GDM1 (cell line): ENCODE measurements around the gene PVALEF.
A peak's percentile ranks its signal among the peaks of the same experiment; 100 is the strongest.
"Not testable (repeated sequence)": the region's sequence is repeated elsewhere in the genome, so short reads cannot be mapped to it uniquely, and the experiment has no call there.

Experiments
- DNase-seq: peaks from one replicate; lab custom pipeline; 2025; lab: John Stamatoyannopoulos, UW

The PVALEF gene

DNA sequence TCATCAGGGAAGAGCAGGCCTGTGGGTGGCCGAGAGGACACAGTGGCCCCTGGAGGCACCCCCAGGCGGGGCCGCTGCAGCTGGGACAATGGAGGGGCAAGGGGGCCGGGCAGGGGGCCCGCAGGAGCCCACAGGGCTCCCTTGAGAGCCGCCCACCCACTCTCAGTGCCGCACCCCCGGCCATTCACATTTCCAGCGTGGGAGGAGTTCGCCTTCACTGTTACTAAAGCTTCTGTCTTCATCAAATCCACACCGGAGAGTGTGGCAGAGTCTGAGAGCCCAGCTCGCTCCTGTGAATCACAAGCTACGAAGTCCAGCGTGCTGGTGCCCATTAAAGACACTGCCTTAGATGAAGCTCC, 20.9 kb upstream of the PVALEF start:
- DNase-seq = no peak

DNA sequence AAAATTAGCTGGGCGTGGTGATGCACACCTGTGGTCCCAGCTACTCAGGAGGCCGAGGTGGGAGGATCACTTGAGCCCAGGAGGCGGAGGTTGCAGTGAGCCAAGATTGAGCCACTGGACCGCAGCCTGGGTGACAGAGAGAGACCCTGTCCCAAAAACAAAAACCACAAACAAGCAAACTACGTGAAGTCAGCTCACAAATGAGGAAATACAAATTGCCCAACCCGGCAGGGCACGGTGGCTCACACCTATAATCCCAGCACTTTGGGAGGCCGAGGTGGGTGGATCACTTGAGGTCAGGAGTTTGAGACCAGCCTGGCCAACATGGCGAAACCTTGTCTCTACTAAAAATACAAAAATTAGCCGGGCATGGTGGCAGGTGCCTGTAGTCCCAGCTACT, 19.1 kb upstream of the PVALEF start:
- not testable (repeated sequence) for DNase-seq

DNA sequence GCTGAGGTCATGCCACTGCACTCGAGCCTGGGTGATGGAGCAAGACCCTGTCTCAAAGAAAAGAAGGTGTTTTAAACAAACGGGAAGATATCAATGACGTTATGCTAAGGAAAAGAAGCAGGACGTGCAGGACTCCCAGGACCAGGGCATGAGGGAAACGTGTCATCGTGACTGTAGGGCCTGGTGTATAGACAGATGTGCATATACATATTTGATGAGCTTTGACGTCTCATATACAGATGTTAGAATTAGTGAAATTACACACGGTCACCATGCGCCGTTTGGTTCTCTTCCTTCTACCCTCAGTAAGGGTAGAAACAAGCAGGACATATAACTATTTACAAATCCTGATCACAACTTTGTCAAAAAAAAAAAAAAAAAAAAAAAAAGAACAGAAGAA, 17.6 kb upstream of the PVALEF start:
- no peak for DNase-seq

DNA sequence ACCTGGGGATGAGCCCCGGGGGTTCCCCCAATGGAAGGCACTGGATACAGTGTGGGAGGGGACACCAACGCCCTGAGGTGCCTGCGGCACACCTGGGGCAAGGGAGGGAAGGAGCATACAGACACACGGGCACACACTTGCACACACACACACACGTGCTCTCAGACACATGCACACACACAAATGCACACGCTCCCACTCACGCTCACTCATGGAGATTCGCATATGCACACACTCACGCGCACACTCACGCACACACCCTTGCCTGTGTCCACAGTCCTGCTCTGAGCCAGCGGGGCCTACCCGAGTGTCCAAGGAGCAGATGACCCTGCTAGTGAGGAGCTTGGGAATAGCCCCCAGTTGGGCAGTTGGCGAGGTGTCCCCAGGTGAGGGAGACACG, 16.7 kb upstream of the PVALEF start:
- DNase-seq = no peak

DNA sequence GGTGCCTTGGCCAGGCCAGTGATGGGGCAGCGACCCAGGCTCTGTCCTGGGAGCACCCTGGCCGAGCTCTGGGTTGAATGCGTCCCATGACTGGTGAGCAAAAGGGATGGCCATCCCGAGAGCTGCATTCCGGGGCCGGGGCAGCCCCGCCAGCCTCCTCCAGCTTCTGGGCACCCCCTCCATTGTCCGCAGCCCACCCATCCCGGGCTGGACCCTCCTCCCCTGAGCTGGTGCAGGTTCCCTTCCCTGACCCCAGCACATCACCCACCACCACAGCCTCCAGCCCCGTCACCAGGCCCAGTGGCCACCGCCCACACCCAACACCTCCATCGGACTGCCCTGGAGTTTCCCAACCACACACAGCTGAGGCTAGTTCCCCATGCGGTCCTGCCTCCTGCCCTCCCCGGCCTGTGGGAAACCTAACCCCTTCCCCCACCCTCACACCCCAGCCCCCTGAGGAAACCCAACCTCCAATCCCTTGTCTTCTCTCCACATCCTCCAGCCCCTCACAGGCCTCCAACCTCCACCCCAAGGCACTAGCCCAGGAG, 16.2 kb upstream of the PVALEF start:
- no peak for DNase-seq

DNA sequence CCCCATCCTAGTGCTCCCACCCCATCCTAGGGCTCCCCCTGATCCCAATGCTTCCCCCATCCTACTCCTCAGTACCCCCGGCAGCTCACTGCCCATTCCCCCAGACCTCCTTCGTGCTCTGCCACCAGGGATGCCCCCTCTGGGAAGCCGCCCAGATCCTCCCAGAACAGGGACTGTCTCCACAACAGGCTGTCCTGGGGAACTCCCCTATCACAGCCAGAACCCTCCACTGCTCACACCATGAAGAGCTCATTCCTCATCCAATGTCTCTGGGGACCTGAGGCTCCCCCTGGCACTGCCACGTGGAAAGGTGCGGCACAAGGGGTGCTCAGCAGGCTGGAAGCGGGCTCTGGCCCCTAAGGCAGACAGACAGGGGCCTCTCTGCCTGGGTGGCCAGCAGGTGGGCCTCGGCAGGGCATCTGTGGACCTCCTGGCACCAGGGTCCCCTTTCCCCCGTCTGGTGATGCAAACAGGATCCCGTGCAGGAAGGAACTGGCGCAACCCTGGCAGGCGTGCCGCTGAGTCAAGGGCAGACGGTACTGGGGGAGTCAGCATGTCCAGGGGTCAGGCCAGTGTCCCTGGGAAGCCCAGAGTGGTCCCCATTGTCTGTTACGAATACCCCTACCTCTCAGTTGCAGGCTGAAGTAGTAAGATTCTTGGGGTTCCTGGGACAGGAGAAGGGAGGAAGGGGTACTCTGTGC, 14.8 kb upstream of the PVALEF start:
- DNase-seq = no peak

DNA sequence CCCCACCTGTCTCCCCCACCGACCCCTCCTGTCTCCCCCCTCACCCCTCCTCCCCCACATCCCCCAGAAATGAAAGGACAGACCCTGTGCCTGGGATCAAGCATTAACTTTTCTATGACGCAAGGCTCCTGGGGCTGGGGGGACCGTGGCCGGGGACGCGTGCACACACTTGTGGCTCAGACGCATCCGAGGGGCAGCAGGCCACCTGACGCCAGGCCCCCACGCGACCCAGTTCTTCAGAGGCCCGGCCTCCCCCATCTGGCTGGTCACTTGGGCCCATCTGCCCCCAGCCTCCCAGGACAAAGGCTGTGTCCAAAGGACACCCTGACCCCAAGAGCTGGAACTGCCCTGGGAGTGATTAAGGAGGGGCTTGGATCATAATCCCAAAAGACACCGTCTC, 14.0 kb upstream of the PVALEF start:
- DNase-seq = no peak

DNA sequence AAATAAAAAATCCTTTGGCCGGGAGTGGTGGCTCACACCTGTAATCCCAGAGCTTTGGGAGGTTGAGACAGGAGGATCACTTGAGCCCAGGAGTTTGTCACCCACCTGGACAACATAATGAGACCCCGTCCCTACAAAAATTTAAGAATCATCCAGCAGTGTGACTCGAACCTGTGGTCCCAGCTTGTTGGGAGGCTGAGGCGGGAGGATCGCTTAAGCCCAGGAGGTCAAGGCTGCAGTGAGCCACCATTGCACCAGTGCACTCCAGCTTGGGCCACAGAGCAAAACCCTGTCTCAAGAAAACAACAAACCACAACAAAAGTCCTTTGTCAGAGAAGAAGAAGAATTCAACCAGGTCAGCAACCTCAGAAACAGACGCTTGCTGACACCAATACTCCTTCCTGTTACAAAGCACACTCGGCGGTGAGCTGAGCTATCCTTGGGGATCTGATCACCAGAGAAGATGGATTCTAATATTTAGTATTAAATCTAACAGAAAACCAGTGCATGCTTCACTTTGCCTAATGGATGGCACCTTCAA, 12.9 kb upstream of the PVALEF start:
- no peak for DNase-seq

DNA sequence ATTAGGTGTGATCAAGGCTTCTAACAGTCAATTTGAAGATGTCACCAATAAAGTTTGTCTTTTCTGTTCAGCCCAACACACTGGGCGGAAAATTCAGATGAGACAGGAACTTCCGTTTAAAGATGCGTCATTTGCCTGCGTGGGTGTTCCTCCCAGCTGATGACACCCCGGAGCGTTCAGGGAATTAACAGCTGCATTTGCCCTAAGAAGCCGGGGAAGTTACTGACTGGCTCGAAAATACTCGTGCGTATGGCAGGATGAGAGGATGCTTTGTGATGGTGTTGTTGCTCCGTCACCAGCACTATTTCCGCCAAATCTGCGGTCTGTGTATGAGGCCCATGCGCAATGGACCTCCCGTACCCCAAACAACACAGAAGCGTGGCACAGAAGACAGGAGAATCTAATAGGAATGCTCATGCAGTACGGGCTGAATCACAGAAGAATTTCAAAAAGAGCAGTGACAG, 11.9 kb upstream of the PVALEF start:
- DNase-seq = no peak

DNA sequence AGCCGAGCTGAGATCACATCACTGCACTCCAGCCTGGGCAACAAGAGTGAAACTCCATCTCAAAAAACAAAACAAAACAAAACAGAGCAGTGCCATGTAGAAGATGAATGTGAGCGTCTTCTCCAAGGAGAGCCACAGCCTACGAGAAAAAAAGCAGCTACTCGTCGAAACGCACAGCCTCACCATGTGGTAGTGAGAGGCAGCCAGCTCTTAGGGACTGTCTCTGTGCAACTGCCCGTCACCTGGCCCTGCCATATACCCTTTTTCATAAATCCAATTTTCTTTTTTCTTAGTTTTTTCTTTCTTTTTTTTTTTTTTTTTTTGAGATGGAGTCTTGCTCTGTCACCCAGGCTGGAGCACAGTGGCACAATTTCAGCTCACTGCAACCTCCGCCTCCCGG, 11.3 kb upstream of the PVALEF start:
- DNase-seq = not testable (repeated sequence)

DNA sequence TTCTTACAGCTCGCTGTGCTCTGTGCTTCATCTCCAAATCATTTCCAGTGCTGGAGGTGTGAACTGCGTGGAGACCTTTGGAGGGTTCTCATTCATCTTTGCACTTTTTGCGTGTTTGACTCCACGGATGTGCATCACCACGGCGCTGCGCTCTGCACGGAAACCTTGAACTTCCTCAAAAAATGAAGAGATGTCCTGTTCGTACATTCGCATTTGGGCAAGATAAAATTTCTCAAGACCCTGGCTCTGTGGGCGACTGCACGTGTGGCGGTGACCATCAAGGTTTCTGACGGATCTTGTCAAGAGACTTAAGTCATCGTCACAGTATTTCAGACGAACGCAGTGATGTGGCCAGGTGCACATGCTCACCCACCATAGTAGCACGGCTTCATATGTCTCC, 10.3 kb upstream of the PVALEF start:
- DNase-seq = no peak

DNA sequence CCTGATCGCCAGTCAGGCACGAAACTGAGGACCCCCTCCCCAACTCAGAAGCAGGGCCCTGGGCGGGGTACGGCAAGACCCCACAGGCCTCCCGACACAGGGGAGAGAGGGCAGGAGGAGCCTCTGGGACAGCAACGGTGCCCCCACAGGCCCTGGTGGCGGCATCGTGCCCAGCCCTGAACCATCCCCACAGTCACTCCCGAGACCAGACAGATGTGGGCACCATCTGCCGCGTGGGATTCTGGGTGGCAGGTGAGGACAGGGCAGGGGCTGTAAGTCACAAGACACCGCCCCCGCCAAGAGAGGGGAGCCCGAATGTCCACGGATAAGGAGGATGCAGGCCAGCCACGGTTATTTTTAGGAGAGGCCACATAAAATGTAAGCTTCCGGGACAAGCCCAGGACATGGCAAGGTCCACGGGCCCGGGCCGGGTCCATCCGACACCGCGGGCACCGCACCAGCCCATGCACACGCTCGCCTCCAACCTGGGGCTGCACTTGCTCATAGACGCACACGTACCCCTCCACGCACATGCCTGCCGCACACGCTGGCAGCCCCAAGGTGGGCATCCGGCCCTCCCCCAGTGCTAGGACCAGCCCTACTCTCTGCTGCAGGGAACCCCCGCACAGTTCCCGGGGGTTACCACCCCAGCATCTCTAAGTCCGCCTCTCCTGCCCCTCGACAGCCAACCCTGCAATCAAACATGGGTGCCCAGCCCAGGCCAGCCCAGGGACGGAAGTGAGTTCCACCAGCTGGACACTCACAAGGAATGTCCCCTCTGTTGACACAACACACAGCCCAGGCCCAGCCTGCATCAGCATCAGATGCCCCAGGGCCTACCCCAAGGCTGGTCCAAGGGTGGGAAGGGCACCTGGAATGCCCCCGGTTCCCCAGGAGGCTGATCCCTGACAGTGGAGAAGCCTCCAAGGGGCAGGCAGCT, 8.2 kb upstream of the PVALEF start:
- no peak for DNase-seq

DNA sequence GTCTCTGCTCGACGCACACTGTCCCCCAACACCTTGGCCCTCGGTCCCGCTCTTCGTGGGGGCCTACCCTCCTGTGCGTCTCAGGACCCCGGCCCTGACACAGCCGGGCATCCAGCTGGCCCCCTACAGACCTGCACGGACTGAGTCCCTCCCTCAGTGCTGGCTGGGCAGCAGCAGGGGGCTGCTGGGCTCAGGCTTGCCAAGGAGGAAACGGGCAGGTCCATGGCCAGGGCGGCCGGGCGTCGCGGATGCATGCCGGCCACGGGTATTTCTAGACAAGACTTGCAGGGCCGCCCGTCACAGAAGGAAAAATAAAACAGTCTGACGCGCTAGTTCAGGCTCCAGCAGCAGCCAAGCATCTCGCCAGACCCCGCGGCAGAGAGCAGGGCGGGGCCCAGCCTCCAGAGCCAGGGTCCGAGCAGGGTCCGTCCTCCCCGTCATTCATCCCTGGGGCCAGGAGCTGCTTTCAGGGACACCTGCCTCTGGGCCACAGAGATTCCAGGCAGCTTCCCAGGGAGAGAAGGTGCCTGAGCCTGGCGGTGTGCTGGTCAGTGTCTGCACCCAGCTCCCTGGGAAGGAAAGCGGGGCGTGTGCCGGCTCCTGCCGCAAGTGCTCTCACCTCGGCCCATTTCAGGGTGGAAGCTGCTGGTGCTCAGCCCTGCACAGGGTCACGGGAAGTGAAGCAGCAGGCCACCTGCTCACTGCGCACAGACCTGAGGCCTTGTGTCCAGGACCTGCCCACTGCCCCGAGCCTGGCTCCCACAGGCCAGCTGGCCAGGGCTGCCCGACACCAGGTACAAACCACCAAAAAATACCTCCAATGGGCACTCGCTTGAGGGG, 7.2 kb upstream of the PVALEF start:
- DNase-seq = no peak

DNA sequence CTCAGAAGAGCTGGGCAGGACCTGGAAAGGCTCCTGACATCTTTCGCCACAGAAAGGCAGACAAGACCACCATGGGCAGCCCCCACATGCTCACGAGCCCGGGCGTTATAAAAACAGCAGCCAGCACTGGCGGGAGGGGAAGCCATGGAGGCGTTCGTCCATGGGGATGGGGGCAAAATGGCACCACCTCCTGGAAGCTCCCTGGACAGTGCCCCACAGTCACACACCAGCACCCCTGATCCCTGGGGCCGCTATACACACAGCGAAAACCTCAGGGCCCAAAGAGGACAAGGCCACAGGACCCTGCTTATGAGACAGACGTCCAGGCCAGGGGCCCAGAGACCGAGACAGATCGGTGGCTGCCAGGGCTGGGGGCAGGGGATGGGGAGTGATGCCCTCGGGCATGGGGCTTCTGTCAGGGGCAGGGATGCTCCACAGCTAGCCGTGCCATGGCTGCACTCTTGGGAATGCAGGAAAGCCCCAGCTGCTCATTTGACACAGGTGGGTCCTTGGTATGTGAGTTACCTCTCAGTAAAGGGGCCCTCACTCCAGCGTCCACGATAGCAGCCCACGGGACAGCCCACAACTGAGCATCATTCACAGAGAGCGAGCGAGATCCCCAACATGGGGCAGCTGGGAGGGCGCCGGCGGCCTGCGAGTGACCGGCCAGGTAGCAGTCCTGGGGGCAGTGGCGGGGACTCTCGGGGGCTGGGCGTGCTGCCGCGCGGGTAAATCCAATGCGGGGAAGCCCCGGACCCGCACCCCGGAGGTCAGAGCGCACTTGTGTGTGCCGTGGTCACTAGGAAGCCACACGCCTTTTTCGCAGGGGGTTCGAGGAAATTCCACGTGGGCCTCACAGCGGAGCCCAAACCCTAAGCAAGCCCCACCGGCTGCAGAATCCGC, 6.4 kb upstream of the PVALEF start:
- DNase-seq = no peak

DNA sequence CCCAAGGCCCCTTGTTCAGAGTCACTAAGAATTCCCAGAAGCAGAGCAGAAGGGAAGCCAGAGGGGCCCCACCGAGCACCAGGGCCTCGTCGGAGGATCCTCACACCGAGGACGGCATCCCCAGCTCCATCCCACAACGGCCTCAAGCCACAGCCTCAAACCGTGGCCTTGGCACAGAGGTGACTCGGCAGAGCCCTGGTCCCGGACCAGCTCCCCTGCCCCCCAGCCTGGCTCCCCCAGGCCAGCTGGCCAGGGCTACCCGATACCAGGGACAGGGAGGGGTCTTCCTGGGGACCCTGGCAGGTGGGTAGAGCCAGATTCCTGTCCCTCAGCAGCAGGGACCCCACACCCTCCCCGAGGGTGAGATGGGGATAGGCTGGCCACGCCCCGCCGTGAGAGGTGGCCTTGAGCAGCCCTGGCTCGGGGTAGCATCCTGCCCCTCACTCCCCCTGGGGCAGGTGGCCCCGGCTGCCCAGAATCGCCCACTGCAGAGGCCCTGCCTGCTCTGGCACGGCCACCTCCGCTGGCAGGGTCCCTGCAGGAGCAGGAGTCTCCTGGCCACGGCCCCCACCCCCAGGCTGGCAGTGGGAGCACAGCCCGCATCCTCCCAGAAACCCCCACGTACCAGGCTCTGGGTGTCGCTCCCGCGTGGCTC, 5.6 kb upstream of the PVALEF start:
- no peak for DNase-seq

DNA sequence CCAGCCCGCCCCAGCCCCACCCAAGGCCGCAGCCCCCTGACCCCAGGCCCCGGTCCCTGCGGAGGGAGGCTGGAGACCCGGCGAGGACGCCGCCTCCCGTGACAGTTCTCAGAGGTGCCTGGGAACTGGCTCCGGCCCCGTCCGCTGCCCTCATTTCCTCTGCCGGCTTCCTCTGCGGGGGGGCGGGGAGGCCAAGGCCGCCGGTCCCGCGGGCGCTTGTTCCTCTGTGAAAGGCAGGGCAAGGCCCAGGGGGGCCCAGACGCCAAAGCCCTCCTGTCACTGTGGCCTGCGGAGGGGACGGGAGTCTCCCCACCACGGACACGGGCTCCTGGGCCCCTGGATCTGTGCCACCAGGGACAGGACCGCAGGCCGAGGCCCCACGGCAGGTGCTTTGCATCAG, 5.0 kb upstream of the PVALEF start:
- peak; percentile 18 for DNase-seq

DNA sequence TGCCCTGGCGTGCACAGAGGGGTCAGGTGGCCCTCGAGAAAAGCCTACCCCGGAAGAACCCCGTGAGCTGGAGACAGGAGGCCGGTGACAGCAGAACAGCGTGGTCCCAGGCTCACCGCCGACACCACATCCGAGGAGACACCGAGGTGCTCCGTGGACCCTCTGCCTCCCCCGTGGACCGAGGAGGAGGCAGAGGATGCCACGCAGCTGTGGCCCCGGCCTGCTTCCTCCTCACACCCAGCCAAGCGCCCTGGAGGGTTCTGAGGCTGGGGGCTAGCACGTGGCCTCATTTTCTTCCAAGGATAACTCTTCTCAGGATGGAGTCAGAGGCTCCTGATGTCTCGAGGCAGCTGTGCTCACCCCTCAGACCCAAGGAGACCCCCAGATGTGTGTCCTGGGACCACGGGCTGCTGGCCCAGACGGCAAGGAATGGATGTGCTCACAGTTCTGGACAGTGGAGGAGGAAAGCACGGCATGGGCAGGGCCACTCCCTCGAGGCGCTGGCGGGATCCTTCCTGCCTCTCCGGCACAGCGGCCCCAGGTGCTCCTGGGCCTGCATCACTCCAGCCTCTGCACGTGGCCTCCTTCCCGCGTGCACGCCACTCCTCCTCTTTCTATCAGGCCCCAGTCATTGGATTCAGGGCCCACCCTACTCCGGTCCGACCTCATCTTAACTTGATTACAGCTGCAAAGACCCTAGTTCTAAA, 4.4 kb upstream of the PVALEF start:
- DNase-seq = no peak

DNA sequence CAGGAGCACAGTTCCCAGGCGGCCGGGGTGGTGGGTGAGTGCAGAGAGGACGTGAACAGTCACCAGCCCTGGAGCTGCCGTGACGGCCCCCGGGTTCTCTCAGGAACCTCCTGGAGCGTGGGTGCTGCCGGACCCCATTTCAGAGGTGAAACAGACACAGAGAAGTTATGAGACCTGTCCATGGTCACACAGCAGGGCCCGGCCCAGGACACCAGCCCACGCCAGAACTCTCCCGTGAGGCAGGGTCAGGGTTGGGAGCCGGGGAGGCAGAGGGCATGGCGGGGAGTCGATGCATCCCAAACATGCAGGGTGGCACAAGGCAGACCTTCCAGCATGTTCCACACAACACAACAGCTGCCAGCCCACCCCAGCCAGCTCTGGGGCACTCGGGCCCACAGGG, 3.8 kb upstream of the PVALEF start:
- no peak for DNase-seq

DNA sequence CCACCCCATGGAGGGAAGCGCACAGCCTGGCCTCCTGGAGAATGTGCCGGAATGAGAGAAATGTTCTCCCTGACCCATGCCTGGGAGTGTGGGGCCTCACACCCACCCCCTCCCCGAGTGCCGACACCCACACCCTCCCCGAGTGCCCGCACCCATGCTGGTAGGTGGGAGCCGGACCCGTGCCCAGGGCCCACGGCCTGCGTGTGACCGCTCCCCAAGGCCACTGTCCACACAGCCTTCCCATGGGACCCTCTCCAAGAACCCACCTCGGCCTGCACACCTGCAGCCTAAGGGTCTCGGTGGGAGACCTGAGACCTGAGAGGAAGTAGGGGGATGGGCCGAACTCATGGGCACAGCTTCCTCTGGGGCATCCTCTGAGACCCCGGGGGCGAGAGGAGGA, 3.3 kb upstream of the PVALEF start:
- DNase-seq = no peak

DNA sequence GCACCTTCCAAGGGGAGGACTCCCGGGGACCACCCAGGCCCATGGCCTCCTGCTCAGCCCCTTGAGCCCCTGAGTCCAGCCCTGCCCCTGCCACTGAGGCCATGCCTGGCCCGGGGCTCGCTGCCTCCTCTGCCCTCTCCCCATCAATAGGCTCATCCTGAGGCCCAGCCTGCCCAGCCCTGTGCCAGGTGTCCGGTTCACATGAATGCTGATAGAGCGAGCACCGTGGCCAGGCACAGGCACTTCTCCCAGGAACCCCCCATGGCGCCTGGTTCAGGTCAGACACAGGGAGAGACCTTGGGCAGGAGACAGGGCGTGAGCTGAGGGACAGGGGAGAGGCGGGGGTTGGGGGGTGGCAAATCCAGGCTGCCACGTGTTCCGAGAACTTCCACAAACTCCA, 2.8 kb upstream of the PVALEF start:
- no peak for DNase-seq
